Gastrocnemius medialis (tissue), 4 donors: ENCODE measurements around the gene SSBP3.

ENCODE experiments used
- POLR2A ChIP-seq, 2 donors: fragments of 450-650 bp; IDR thresholded peaks; one replicate each; pipeline ENCODE4 v1.6.1; 2017; ENCODE audit warnings: antibody characterized with exemption in 2 of 2, mild to moderate bottlenecking in 2 of 2, moderate library complexity in 2 of 2
- TF ChIP-seq, protein P1 (sequence below), 5 experiments: fragments of 450-650 bp in 3 of 5; fragments of 200-600 bp in 2 of 5; sonication (generic) in 2 of 5; IDR thresholded peaks in 4 of 5; conservative IDR thresholded peaks in 1 of 5; 1 replicate in 4 of 5; 2 replicates in 1 of 5; pipeline ENCODE4 v1.5.1; 2016 to 2019; ENCODE audit warnings: antibody characterized with exemption in 5 of 5, mild to moderate bottlenecking in 3 of 5, moderate library complexity in 3 of 5

DNA sequence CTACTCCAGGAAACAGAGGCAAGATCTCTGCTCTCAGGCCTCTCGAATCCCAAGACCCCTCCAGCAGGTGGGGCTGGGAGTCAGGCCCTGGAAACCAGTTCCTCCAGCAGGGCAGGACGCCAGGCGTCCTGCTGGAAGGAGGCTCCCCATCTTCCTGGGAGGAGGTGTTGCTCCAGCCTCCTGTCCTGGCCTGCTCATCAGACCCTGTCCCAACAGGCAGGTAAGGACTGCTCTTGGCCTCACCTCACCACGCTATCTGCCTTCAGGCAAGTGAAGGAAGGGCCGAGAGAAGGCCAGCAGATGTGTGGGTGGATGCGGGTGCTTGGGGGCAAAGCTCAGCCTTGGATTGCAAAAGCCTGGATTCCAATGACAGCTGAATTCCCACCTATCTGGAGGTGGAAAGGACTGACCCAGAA, 82.9 kb downstream of the SSBP3 start:
- TF ChIP-seq, protein P1, sequence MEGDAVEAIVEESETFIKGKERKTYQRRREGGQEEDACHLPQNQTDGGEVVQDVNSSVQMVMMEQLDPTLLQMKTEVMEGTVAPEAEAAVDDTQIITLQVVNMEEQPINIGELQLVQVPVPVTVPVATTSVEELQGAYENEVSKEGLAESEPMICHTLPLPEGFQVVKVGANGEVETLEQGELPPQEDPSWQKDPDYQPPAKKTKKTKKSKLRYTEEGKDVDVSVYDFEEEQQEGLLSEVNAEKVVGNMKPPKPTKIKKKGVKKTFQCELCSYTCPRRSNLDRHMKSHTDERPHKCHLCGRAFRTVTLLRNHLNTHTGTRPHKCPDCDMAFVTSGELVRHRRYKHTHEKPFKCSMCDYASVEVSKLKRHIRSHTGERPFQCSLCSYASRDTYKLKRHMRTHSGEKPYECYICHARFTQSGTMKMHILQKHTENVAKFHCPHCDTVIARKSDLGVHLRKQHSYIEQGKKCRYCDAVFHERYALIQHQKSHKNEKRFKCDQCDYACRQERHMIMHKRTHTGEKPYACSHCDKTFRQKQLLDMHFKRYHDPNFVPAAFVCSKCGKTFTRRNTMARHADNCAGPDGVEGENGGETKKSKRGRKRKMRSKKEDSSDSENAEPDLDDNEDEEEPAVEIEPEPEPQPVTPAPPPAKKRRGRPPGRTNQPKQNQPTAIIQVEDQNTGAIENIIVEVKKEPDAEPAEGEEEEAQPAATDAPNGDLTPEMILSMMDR (IDR thresholded peaks at IDR 0.05 in 4 of 5, conservative IDR thresholded peaks at IDR 0.05 in 1 of 5), result peak in 1 of 5 experiments; percentile 36
- TF ChIP-seq POLR2A (IDR thresholded peaks at IDR 0.05), result no peak
